GM06990 (cell line): ENCODE measurements around the gene ANXA3.

Source experiments
- DNase-seq: peaks from one replicate; pipeline ENCODE4 v3.0.0-alpha.2; 2011; ENCODE audit not compliant: insufficient read length; ENCODE audit errors: extremely low read depth
- H3K27me3 ChIP-seq: replicated peaks from 2 replicates; pipeline ENCODE4 v1.6.0; 2011; ENCODE audit warnings: low read length; ENCODE audit not compliant: control insufficient read depth, insufficient read depth
- H3K36me3 ChIP-seq: 2 replicates; pipeline ENCODE4 v1.5.1; 2011; ENCODE audit warnings: low read length; ENCODE audit not compliant: control insufficient read depth, insufficient read depth
- H3K4me3 ChIP-seq: replicated peaks from 2 replicates; pipeline ENCODE4 v1.5.1; 2011; ENCODE audit warnings: low read depth, mild to moderate bottlenecking, control low read depth, low read length
- TF ChIP-seq, protein P1 (sequence below): IDR thresholded peaks from 2 replicates; pipeline ENCODE4 v1.5.1; 2011; ENCODE audit warnings: low read length, control low read depth, mild to moderate bottlenecking, inconsistent platforms; ENCODE audit not compliant: insufficient read depth, poor library complexity, severe bottlenecking

Gene ANXA3

GRCh38 chr4:78584863-78585547 lies 33.4 kb downstream of the ANXA3 start:
- Histone ChIP-seq H3K36me3 (no peaks in the 10 kb centered on the region), H3K27me3 (no peaks in the 10 kb centered on the region), H3K4me3 (no peak overlapping the region)
- TF ChIP-seq, protein P1, sequence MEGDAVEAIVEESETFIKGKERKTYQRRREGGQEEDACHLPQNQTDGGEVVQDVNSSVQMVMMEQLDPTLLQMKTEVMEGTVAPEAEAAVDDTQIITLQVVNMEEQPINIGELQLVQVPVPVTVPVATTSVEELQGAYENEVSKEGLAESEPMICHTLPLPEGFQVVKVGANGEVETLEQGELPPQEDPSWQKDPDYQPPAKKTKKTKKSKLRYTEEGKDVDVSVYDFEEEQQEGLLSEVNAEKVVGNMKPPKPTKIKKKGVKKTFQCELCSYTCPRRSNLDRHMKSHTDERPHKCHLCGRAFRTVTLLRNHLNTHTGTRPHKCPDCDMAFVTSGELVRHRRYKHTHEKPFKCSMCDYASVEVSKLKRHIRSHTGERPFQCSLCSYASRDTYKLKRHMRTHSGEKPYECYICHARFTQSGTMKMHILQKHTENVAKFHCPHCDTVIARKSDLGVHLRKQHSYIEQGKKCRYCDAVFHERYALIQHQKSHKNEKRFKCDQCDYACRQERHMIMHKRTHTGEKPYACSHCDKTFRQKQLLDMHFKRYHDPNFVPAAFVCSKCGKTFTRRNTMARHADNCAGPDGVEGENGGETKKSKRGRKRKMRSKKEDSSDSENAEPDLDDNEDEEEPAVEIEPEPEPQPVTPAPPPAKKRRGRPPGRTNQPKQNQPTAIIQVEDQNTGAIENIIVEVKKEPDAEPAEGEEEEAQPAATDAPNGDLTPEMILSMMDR, result no peak
- no peak for DNase-seq

DNA sequence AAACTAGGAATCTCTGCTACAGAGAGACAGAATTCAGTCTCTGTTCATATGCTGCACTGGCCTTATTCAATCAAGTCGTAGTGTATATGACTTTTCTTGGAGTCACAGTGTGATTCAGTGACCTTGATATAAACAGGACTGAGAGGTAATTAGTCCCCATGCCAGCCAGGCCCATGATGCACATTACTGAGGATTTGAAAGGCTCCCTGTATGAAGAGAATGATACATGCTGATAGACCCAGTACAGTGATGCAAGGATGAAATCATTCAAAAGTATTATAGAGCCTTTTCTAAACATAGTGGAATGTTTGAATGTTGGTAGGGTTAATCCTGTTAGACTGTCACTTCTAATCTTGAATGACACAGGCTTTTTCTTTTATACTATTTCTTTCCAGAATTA lies 34.1 kb downstream of the ANXA3 start:
- Histone ChIP-seq H3K27me3 (no peaks in the 10 kb centered on the region), H3K36me3 (no peaks in the 10 kb centered on the region), H3K4me3 (no peak overlapping the region)
- TF ChIP-seq, protein P1, result no peak
- no peak for DNase-seq

GRCh38 chr4:78588894-78589545 lies 37.5 kb downstream of the ANXA3 start:
- TF ChIP-seq, protein P1, result no peak
- Histone ChIP-seq H3K36me3 (no peaks in the 10 kb centered on the region), H3K4me3 (no peak overlapping the region), H3K27me3 (no peaks in the 10 kb centered on the region)
- no peak for DNase-seq

- Histone ChIP-seq H3K4me3 (no peak overlapping the region), H3K27me3 (no peaks in the 10 kb centered on the region), H3K36me3 (no peaks in the 10 kb centered on the region)
- TF ChIP-seq, protein P1, result no peak
- DNase-seq, result no peak
Observed at GRCh38 chr4:78591404-78591803, 39.8 kb downstream of the ANXA3 start.

GRCh38 chr4:78592088-78592783 lies 40.7 kb downstream of the ANXA3 start:
- Histone ChIP-seq H3K36me3 (no peaks in the 10 kb centered on the region), H3K27me3 (no peaks in the 10 kb centered on the region), H3K4me3 (no peak overlapping the region)
- no peak for DNase-seq
- TF ChIP-seq, protein P1, result peak; percentile 55
